HepG2 (cell line): ENCODE measurements around the gene HES7. TPM values are rescaled to one million over a fixed set of nuclear protein-coding genes. Genes with fewer than 3 reads are reported as not detected.

Experiments used
- BORCS8-MEF2B ChIP-seq: sonication (generic); formaldehyde crosslinking; IDR thresholded peaks from 2 replicates; pipeline ENCODE4 v1.8.0; 2022; ENCODE audit warnings: mild to moderate bottlenecking, missing genetic modification reagents
- GPN1 ChIP-seq: sonication (generic); formaldehyde crosslinking; IDR thresholded peaks from 2 replicates; pipeline ENCODE4 v1.5.1; 2020; ENCODE audit warnings: missing genetic modification reagents, borderline replicate concordance
- HINFP ChIP-seq: sonication (generic); formaldehyde crosslinking; IDR thresholded peaks from 2 replicates; pipeline ENCODE4 v1.4.0; 2020; ENCODE audit warnings: low read depth, mild to moderate bottlenecking, missing genetic modification reagents
- KAT2B ChIP-seq: fragments of 150-350 bp; IDR thresholded peaks from 2 replicates; pipeline ENCODE4 v1.6.1; 2014; ENCODE audit warnings: low read depth, low read length, borderline replicate concordance
- KMT2A ChIP-seq: sonication (generic); formaldehyde crosslinking; IDR thresholded peaks from 2 replicates; pipeline ENCODE4 v1.4.0; 2020; ENCODE audit warnings: missing genetic modification reagents
- MTF2 ChIP-seq: sonication (generic); formaldehyde crosslinking; IDR thresholded peaks from 2 replicates; pipeline ENCODE4 v1.5.0; 2020; ENCODE audit warnings: missing genetic modification reagents, borderline replicate concordance
- MYPOP ChIP-seq: sonication (generic); formaldehyde crosslinking; IDR thresholded peaks from 2 replicates; pipeline ENCODE4 v1.8.1; 2023; ENCODE audit warnings: mild to moderate bottlenecking, moderate library complexity, missing genetic modification reagents
- POLR2A ChIP-seq, 2 experiments: IDR thresholded peaks; 2 replicates each; pipeline ENCODE4 v1.6.1; 2011; ENCODE audit warnings: low read depth in 2 of 2, low read length in 2 of 2, mild to moderate bottlenecking in 1 of 2, moderate library complexity in 1 of 2; ENCODE audit not compliant: insufficient read depth in 1 of 2
- SRSF1 ChIP-seq: fragments of 200-400 bp; formaldehyde crosslinking; optimal IDR thresholded peaks from 2 replicates; pipeline ENCODE3; 2017; ENCODE audit warnings: mild to moderate bottlenecking, low read depth, low read length, moderate library complexity
- ZBTB39 ChIP-seq: sonication (generic); formaldehyde crosslinking; IDR thresholded peaks from 2 replicates; pipeline ENCODE4 v1.5.0; 2020; ENCODE audit warnings: missing genetic modification reagents
- ZBTB46 ChIP-seq: sonication (generic); formaldehyde crosslinking; IDR thresholded peaks from 2 replicates; pipeline ENCODE4 v1.4.0; 2020; ENCODE audit warnings: mild to moderate bottlenecking, missing genetic modification reagents, borderline replicate concordance
- ZKSCAN8 ChIP-seq: IDR thresholded peaks from 2 replicates; pipeline ENCODE4 v1.6.1; 2016; ENCODE audit warnings: borderline replicate concordance, missing genetic modification reagents, missing compliant biosample characterization
- ZNF296 ChIP-seq: sonication (generic); formaldehyde crosslinking; conservative IDR thresholded peaks from 2 replicates; pipeline ENCODE4 v1.5.0; 2020; ENCODE audit warnings: mild to moderate bottlenecking, missing genetic modification reagents
- ZNF382 ChIP-seq: sonication (generic); formaldehyde crosslinking; IDR thresholded peaks from 2 replicates; pipeline ENCODE4 v1.5.0; 2020; ENCODE audit warnings: missing genetic modification reagents, mild to moderate bottlenecking, borderline replicate concordance
- ZNF660 ChIP-seq: sonication (generic); formaldehyde crosslinking; IDR thresholded peaks from 2 replicates; pipeline ENCODE4 v1.5.1; 2020; ENCODE audit warnings: mild to moderate bottlenecking, low read depth, missing genetic modification reagents, borderline replicate concordance
- ZNF670 ChIP-seq: sonication (generic); formaldehyde crosslinking; IDR thresholded peaks from 2 replicates; pipeline ENCODE4 v1.8.0; 2022; ENCODE audit warnings: mild to moderate bottlenecking, missing genetic modification reagents, borderline replicate concordance
- ZNF672 ChIP-seq: sonication (generic); formaldehyde crosslinking; IDR thresholded peaks from 2 replicates; pipeline ENCODE4 v1.8.1; 2022; ENCODE audit warnings: missing genetic modification reagents
- ZNF710 ChIP-seq: sonication (generic); formaldehyde crosslinking; IDR thresholded peaks from 2 replicates; pipeline ENCODE4 v1.5.0; 2020; ENCODE audit warnings: mild to moderate bottlenecking, missing genetic modification reagents, borderline replicate concordance
- ZNF83 ChIP-seq: sonication (generic); formaldehyde crosslinking; IDR thresholded peaks from 2 replicates; pipeline ENCODE4 v1.4.0; 2020; ENCODE audit warnings: missing genetic modification reagents, mild to moderate bottlenecking, borderline replicate concordance
- ZSCAN22 ChIP-seq: sonication (generic); formaldehyde crosslinking; IDR thresholded peaks from 2 replicates; pipeline ENCODE4 v1.4.0; 2020; ENCODE audit warnings: mild to moderate bottlenecking, missing genetic modification reagents
- polyA plus RNA-seq, 8 experiments: library from polyadenylated mRNA; depleted of rRNA in 3 of 8; stranded (reverse) in 7 of 8; unstranded in 1 of 8; fragments of >200 nt; fragmentation: Illumina TruSeq in 4 of 8; extraction: Trizol in 4 of 8; gene quantifications; 2 replicates each; pipeline versions ENCODE4 v1.2.1 to v1.2.3, GENCODE V29; 2011 to 2016; ENCODE audit warnings: low read depth in 4 of 8, missing spikeins in 1 of 8, mixed read lengths in 1 of 8; ENCODE audit not compliant: insufficient read depth in 1 of 8
- total RNA-seq, 5 experiments: library from RNA; depleted of rRNA; stranded (reverse); fragments of >200 nt; fragmentation: Illumina TruSeq; extraction: Trizol; gene quantifications; 2 replicates each; pipeline ENCODE4 v1.2.3, GENCODE V29; 2016; ENCODE audit warnings: low read depth in 1 of 5

The HES7 gene
- total and polyA plus RNA-seq, 2 of the 13 experiments (the other 11 are each of a cell fraction or from before 2014, with no cell fraction given): not detected

- TF ChIP-seq MTF2 (CRISPR knock-in tag) (no peak), ZNF83 (CRISPR knock-in tag) (no peak), ZNF672 (no peak), ZNF670 (CRISPR knock-in tag) (no peak), ZNF382 (CRISPR knock-in tag) (no peak), ZKSCAN8 (CRISPR knock-in tag) (no peak), ZBTB39 (CRISPR knock-in tag) (no peak; the same call in 1 of the 2 replicates), BORCS8-MEF2B (CRISPR knock-in tag) (no peak), MYPOP (CRISPR knock-in tag) (peak; percentile 74), POLR2A (IDR thresholded peaks at IDR 0.05; ENCODE audit: insufficient read depth in 1 of 2, low read depth in 2 of 2, low read length in 2 of 2) (no peak), ZBTB46 (CRISPR knock-in tag) (no peak), KMT2A (CRISPR knock-in tag) (peak; percentile 1; the same call in 1 of the 2 replicates), KAT2B (no peak), ZSCAN22 (CRISPR knock-in tag) (no peak), GPN1 (CRISPR knock-in tag) (no peak), HINFP (CRISPR knock-in tag) (no peak), ZNF660 (CRISPR knock-in tag) (no peak), SRSF1 (no peak), ZNF296 (CRISPR knock-in tag) (no peak), ZNF710 (0 out of 2 replicates have a peak, but pooled peaks have one; percentile 16)
Observed at GRCh38 chr17:8120520-8121406, 3.1 kb downstream of the HES7 start (continued).
